Ascending aorta (tissue), 2 donors: ENCODE data around the gene SHQ1. TPM values are rescaled to one million over a fixed set of nuclear protein-coding genes. Genes with fewer than 3 reads are reported as not detected.

Source experiments
- DNase-seq, 2 donors: peaks; one replicate each; pipeline ENCODE4 v3.0.0-alpha.2; 2019; ENCODE audit warnings: low spot score in 2 of 2
- H3K27ac ChIP-seq, 2 donors: fragments of 200-600 bp; sonication (generic); one replicate each; pipeline ENCODE4 v1.5.1; 2016 to 2017; ENCODE audit warnings: mild to moderate bottlenecking in 1 of 2
- H3K27me3 ChIP-seq: fragments of 200-600 bp; sonication (generic); one replicate; pipeline ENCODE4 v1.5.1; 2017
- H3K36me3 ChIP-seq, 2 donors: fragments of 200-600 bp; sonication (generic); one replicate each; pipeline ENCODE4 v1.5.1; 2016
- H3K4me1 ChIP-seq, 2 donors: fragments of 200-600 bp; sonication (generic); one replicate each; pipeline ENCODE4 v1.5.1; 2016 to 2017; ENCODE audit warnings: mild to moderate bottlenecking in 1 of 2
- H3K4me3 ChIP-seq, 2 donors: fragments of 200-600 bp; sonication (generic); one replicate each; pipeline ENCODE4 v1.5.1; 2016 to 2017; ENCODE audit warnings: mild to moderate bottlenecking in 1 of 2
- H3K9me3 ChIP-seq, 2 donors: fragments of 200-600 bp; sonication (generic); one replicate each; pipeline ENCODE4 v1.5.1; 2016
- intact Hi-C: fragments of 100-400 bp; cut with DNase I; formaldehyde crosslinking; loops from one replicate; pipeline ENCODE4 v1.15.1; 2023
- total RNA-seq: library from RNA; depleted of rRNA; stranded (reverse); fragments of >200 nt; gene quantifications from one replicate; pipeline ENCODE4 v1.1.0, GENCODE V29; 2016
- TF ChIP-seq, protein P1 (sequence below), 3 experiments: fragments of 200-600 bp in 2 of 3; fragments of 450-650 bp in 1 of 3; sonication (generic) in 2 of 3; IDR thresholded peaks; one replicate each; pipeline ENCODE4 v1.5.1; 2016 to 2019; ENCODE audit warnings: antibody characterized with exemption in 3 of 3, mild to moderate bottlenecking in 1 of 3, moderate library complexity in 1 of 3

Gene SHQ1
- total RNA-seq, 1 donor from 2014 or later = 4.2 TPM

DNA sequence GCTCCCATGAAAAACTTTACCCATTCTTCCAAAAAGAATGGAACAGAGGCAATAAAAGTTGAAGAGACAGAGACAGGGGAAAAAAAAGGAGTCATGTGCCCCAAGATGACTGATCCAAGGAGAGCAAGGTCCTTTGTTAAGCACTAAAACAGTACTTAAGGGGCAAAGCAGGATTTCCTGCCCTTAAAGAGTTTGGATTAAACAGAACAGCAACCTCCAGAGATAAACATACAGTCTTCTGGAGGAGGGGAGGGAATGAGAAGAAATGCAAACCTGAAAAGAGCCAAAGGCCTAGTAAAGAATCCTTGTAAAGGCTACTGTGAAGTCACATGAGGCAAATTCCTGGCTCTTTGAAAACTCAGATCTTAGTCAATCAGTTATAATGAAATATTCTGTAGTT lies 38.2 kb downstream of the SHQ1 start:
- Histone ChIP-seq H3K9me3 (no peaks in the 10 kb centered on the region), H3K36me3 (no peaks in the 10 kb centered on the region), H3K27ac (no peak overlapping the region), H3K4me1 (no peaks in the 10 kb centered on the region), H3K4me3 (no peak overlapping the region), H3K27me3 (no peaks in the 10 kb centered on the region)
- TF ChIP-seq, protein P1, sequence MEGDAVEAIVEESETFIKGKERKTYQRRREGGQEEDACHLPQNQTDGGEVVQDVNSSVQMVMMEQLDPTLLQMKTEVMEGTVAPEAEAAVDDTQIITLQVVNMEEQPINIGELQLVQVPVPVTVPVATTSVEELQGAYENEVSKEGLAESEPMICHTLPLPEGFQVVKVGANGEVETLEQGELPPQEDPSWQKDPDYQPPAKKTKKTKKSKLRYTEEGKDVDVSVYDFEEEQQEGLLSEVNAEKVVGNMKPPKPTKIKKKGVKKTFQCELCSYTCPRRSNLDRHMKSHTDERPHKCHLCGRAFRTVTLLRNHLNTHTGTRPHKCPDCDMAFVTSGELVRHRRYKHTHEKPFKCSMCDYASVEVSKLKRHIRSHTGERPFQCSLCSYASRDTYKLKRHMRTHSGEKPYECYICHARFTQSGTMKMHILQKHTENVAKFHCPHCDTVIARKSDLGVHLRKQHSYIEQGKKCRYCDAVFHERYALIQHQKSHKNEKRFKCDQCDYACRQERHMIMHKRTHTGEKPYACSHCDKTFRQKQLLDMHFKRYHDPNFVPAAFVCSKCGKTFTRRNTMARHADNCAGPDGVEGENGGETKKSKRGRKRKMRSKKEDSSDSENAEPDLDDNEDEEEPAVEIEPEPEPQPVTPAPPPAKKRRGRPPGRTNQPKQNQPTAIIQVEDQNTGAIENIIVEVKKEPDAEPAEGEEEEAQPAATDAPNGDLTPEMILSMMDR (IDR thresholded peaks at IDR 0.05) = no peak
- DNase-seq = no peak
- intact Hi-C loops = no loop called here

DNA sequence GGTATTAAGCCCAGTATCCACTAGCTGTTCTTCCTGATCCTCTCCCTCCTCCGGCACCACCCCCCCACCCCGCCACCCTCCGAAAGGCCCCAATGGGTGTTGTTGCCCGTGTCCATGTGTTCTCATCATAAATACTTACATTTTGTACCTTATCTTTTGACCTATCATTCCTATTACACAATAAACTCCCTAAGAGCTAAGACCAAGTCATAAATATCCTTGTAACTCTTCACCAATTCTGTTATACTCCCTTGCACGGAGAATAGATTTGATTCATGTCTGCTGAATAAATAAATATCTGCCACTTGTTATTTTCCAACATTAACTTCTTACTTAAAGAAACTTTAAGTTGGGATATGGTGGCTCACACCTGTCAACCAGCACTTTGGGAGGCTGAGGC lies 43.9 kb downstream of the SHQ1 start:
- intact Hi-C loops = no loop called here

DNA sequence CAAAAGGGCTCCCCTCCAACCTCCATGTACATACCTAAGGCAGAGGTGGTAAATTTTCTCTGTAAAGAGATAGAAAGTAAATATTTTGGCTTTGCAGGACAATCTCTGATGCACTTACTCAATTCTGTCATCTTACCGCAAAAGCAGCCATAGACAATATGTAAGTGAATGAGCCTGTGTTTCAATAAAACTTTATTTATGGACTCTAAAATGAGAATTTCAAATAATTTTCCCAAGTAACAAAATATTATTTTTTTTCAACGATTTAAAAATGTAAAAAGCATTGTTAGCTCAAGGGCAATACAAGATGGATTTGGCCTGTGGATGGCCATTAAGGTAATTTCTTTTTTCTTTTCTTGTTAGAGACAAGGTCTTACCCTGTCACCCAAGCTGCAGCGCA lies 44.7 kb downstream of the SHQ1 start:
- TF ChIP-seq, protein P1 (IDR thresholded peaks at IDR 0.05) = no peak
- Histone ChIP-seq H3K27ac (no peak overlapping the region), H3K4me1 (no peaks in the 10 kb centered on the region), H3K27me3 (no peaks in the 10 kb centered on the region), H3K9me3 (no peaks in the 10 kb centered on the region), H3K36me3 (no peaks in the 10 kb centered on the region), H3K4me3 (no peak overlapping the region)
- intact Hi-C loops = no loop called here
- no peak for DNase-seq

More for the DNA sequence above, 43.9 kb downstream of the SHQ1 start:
- Histone ChIP-seq H3K4me1 (no peaks in the 10 kb centered on the region), H3K9me3 (no peaks in the 10 kb centered on the region), H3K36me3 (no peaks in the 10 kb centered on the region), H3K27me3 (no peaks in the 10 kb centered on the region), H3K4me3 (no peak overlapping the region), H3K27ac (no peak overlapping the region)
- DNase-seq = no peak
- TF ChIP-seq, protein P1 (IDR thresholded peaks at IDR 0.05) = no peak

DNA sequence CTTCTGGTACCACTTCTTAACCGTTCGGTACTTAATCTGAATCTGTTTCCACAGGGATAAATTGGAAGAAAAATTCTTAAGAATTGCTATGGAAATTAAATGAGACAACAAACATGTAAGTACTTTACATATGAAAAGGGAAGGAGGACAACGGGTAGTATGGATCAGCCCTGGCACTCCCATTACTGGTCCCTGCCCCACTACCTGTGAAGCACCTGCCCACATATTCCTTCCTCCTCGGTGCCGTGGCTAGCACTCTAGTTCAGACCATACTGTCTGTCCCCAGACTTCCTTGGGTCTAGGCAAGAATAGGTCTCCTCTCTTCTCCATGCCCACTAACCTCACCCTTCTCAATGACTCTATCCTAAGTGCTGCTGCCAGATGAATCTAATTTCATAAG lies 46.2 kb downstream of the SHQ1 start:
- intact Hi-C loops = no loop called here
- Histone ChIP-seq H3K27ac (no peak overlapping the region), H3K27me3 (no peaks in the 10 kb centered on the region), H3K4me3 (no peak overlapping the region), H3K9me3 (no peaks in the 10 kb centered on the region), H3K36me3 (no peaks in the 10 kb centered on the region), H3K4me1 (no peaks in the 10 kb centered on the region)
- TF ChIP-seq, protein P1 (IDR thresholded peaks at IDR 0.05) = no peak
- no peak for DNase-seq

DNA sequence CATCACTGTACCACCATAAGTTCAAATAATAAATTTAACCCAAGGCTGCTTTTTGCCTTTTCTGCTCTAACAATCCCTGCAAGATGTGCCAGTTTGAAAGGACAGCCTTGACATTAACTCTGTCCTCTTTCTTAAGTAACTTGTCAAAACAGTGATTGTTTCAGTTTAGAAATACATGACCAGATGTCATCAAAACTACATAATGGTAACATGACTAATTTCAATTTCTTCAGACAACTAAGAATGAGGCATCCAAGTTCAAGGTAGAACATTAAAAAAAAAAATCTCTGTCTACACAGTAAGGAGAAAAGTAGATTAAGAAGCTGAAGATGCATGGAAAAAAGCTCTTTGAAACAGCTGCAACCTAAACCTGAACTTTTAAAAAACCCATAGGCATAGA lies 47.4 kb downstream of the SHQ1 start:
- Histone ChIP-seq H3K36me3 (no peaks in the 10 kb centered on the region), H3K4me1 (no peaks in the 10 kb centered on the region), H3K9me3 (no peaks in the 10 kb centered on the region), H3K27ac (no peak overlapping the region), H3K4me3 (no peak overlapping the region), H3K27me3 (no peaks in the 10 kb centered on the region)
- TF ChIP-seq, protein P1 (IDR thresholded peaks at IDR 0.05) = no peak
- no peak for DNase-seq
- intact Hi-C loops = no loop called here

DNA sequence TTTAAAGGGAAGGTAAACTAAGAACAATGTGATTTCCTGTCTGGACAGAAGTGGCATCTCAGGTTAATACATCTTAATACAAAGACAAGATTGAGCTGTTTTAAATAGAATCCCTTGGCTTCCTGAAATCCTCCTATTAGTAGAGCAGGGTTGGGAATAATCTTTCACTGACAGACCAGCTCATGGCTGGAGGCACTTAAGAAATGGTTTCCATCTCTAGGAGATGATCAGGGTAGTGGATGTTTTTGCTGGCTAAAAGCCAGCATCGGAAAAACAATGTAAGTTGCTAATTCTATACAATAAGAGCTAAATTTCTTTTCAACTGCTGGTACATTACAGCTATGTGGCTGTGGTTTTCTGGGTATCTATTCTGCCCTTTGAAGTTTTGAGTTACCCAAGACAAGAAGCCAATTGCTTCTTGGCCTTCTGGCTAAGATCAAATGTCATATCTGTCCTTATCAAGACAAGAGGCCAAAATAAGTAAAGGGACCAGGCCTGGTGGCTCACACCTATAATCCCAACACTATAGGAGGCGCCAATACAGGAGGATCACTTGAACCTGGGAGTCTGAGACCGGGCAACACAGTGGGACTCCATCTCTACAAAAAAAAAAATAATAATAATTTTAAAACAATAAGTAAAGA lies 49.6 kb downstream of the SHQ1 start:
- intact Hi-C loops = no loop called here
- Histone ChIP-seq H3K27ac (no peak overlapping the region), H3K4me1 (no peaks in the 10 kb centered on the region), H3K36me3 (no peaks in the 10 kb centered on the region), H3K4me3 (no peak overlapping the region), H3K9me3 (no peaks in the 10 kb centered on the region), H3K27me3 (no peaks in the 10 kb centered on the region)
- TF ChIP-seq, protein P1 (IDR thresholded peaks at IDR 0.05) = no peak
- DNase-seq = no peak
